OCI-LY7 (cell line): ENCODE data around the gene CCDC91.

ENCODE experiments used
- CTCF ChIP-seq: fragments of 200-600 bp; sonication (generic); conservative IDR thresholded peaks from 2 replicates; pipeline ENCODE4 v1.5.1; 2014; ENCODE audit warnings: mild to moderate bottlenecking, antibody characterized with exemption, low read length, moderate library complexity, mixed read lengths
- EZH2phosphoT487 ChIP-seq: fragments of 200-600 bp; sonication (generic); IDR thresholded peaks from 2 replicates; pipeline ENCODE4 v1.6.1; 2018; ENCODE audit warnings: low read depth, borderline replicate concordance, mild to moderate bottlenecking, mixed run types, antibody characterized with exemption, low read length, moderate library complexity, mixed read lengths

GRCh38 chr12:28219827-28220226 lies 29.6 kb downstream of the CCDC91 start:
- TF ChIP-seq EZH2phosphoT487 (no peak), CTCF (no peak)
